ENCODE results near the gene NDUFB1.
A peak's percentile ranks its signal among the peaks of the same experiment; 100 is the strongest.

NDUFB1 gene

GRCh38 chr14:92121207-92121669 lies 268 bp downstream of the NDUFB1 start:
- TF ChIP-seq REST (IDR thresholded peaks at IDR 0.05; ENCODE audit: insufficient read depth in 1 of 2, low read depth in 2 of 2, low read length in 2 of 2) (no peak), POLR2AphosphoS5 (IDR thresholded peaks at IDR 0.05; ENCODE audit: low read depth, low read length) (peak; percentile 78; the same call in 1 of the 2 replicates)

GRCh38 chr14:92109490-92109889 lies 12.0 kb downstream of the NDUFB1 start:
- TF ChIP-seq POLR2AphosphoS5 (IDR thresholded peaks at IDR 0.05; ENCODE audit: low read depth, low read length) (no peak), REST (IDR thresholded peaks at IDR 0.05; ENCODE audit: insufficient read depth in 1 of 2, low read depth in 2 of 2, low read length in 2 of 2) (no peak)

- TF ChIP-seq POLR2AphosphoS5 (IDR thresholded peaks at IDR 0.05; ENCODE audit: low read depth, low read length) (no peak), TAF1 (IDR thresholded peaks at IDR 0.05; ENCODE audit: borderline replicate concordance, insufficient read depth, low read length) (no peak), REST (IDR thresholded peaks at IDR 0.05; ENCODE audit: insufficient read depth in 1 of 2, low read depth in 2 of 2, low read length in 2 of 2) (no peak), FOXP2 (optimal IDR thresholded peaks at IDR 0.05; ENCODE audit: borderline replicate concordance, extremely low read depth, extremely low read length, insufficient read depth) (no peak), SIN3A (IDR thresholded peaks at IDR 0.05; ENCODE audit: borderline replicate concordance, insufficient read depth, low read length) (no peak)
These were observed 12.9 kb downstream of the NDUFB1 start for GRCh38 chr14:92108345-92109254.

DNA sequence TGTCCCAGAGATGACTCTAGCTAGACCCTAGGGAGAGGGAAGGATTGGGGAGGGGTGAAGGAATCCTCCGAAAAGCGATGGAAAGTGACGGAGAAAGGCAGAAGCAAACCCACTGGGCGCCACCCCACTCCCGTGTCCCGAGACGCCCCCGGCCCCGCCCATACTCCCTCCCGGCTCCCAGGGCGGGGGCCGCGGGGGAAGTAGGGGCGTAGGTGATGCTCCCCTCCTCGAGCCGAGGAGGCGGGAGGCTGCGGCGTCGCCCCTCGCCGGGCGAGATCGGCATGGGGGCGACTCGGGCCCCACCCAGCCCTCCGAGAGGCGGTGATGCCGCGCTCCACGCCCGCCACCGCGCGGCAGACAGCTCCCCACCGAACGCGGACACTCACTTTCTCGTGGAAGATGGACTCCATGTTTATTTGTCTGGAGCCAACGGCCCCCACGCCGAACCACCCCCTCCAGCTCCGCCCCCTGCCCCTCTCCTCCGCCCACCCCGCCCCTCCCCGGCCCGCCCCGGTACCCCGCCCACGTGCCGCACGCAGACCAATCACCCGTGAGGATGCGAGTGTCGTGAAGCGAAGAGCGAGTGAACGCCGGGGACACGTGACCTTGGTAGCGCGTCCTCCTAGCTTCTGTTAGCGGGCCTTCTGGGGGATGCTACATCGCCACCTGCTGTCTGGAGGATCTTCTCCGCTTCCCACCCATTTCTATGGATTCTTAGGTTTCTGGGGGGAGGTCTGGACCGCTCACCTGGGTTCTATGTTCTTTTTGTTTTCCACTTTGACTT lies 15.2 kb downstream of the NDUFB1 start, which contains the start of gene ATXN3:
Gene ATXN3 (minus strand): TSS at position 440 of the 784 bp plus-strand sequence. CDS start 30 bp downstream, at position 410.
- TF ChIP-seq REST (IDR thresholded peaks at IDR 0.05; ENCODE audit: insufficient read depth in 1 of 2, low read depth in 2 of 2, low read length in 2 of 2) (no peak), POLR2AphosphoS5 (IDR thresholded peaks at IDR 0.05; ENCODE audit: low read depth, low read length) (0 out of 2 replicates have a peak, but pooled peaks have one; percentile 40), SIN3A (IDR thresholded peaks at IDR 0.05; ENCODE audit: borderline replicate concordance, insufficient read depth, low read length) (peak; percentile 51; the same call in 1 of the 2 replicates)

Measured in PFSK-1 (cell line).